GM18867 (cell line): ENCODE measurements around the gene DCAF12L2.
"Not testable (repeated sequence)": the region's sequence is repeated elsewhere in the genome, so short reads cannot be mapped to it uniquely, and the experiment has no call there.

Experiments
- ATAC-seq: cut with Tn5 transposase; IDR thresholded peaks from one replicate; pipeline ENCODE4 v1.9.1; 2021; ENCODE audit warnings: mild to moderate bottlenecking, moderate library complexity; ENCODE audit not compliant: unreplicated experiment

Gene DCAF12L2

GRCh38 chrX:126165721-126166461 lies at the start of gene DCAF12L2:
Gene DCAF12L2 (minus strand): TSS chrX:126166289. CDS start chrX:126165924, 365 bp downstream.
- no peak for ATAC-seq

GRCh38 chrX:126190888-126191287 lies 24.8 kb upstream of the DCAF12L2 start:
- not testable (repeated sequence) for ATAC-seq

- no peak for ATAC-seq
Measured at GRCh38 chrX:126177133-126177840, 11.2 kb upstream of the DCAF12L2 start.

- no peak for ATAC-seq
Measured at GRCh38 chrX:126170720-126171119, 4.6 kb upstream of the DCAF12L2 start.

GRCh38 chrX:126167560-126167959 lies 1.5 kb upstream of the DCAF12L2 start:
- no peak for ATAC-seq

- no peak for ATAC-seq
Measured at GRCh38 chrX:126165401-126165720, 728 bp downstream of the DCAF12L2 start.

GRCh38 chrX:126164689-126165400 lies 1.2 kb downstream of the DCAF12L2 start:
- ATAC-seq, result no peak

- ATAC-seq, result no peak
Measured at GRCh38 chrX:126164226-126164625, 1.9 kb downstream of the DCAF12L2 start.

- ATAC-seq, result no peak
Measured at GRCh38 chrX:126141014-126141413, 25.1 kb downstream of the DCAF12L2 start.

GRCh38 chrX:126137899-126138298 lies 28.2 kb downstream of the DCAF12L2 start:
- ATAC-seq, result peak; percentile 51

GRCh38 chrX:126124721-126125120 lies 41.4 kb downstream of the DCAF12L2 start:
- no peak for ATAC-seq
